Measurements from ENCODE around the gene NLGN1. TPM values are rescaled to one million over a fixed set of nuclear protein-coding genes. Genes with fewer than 3 reads are reported as not detected.
A peak's percentile ranks its signal among the peaks of the same experiment; 100 is the strongest.

Gene NLGN1
- total and polyA plus RNA-seq, 2 experiments from 2014 or later = 14.3 to 20.1 TPM

DNA sequence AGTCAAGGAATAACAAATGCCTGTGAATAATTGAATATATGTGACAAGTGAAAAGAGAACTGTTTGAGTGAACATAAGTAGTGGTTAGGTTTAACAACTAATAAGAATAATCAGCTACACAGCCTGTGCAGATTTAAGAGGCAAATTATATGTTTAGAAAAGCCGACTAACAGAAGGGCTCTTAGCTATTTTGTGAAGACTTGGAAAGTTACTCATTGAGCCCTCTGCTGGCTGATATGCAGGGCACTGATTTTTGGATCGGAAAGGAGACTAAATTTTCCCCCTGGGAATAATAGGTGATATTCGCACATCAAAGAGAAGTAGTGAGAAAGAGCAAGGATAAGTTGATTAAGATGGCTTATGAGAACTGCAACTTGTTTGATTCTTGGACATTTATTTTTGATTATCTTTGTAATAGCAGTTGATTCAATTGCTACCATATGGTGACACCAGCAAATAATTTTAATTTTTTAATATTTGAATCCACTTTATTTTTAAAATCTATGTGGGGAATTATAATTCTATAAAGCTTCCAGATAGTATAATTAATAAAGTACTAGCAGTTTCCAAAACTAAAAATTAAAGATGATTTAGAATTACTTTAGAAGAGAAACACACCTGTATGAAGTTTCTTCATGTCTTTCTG is 156.2 kb downstream of the NLGN1 start:
- TF ChIP-seq EZH2 (IDR thresholded peaks at IDR 0.05; ENCODE audit: insufficient read depth, poor library complexity, severe bottlenecking) (no peak), EZH2phosphoT487 (IDR thresholded peaks at IDR 0.05; ENCODE audit: insufficient read depth, low read depth) (no peak)
- H3K4me3 ChIP-seq = no peak overlapping the region
- peak; percentile 77 for DNase-seq

DNA sequence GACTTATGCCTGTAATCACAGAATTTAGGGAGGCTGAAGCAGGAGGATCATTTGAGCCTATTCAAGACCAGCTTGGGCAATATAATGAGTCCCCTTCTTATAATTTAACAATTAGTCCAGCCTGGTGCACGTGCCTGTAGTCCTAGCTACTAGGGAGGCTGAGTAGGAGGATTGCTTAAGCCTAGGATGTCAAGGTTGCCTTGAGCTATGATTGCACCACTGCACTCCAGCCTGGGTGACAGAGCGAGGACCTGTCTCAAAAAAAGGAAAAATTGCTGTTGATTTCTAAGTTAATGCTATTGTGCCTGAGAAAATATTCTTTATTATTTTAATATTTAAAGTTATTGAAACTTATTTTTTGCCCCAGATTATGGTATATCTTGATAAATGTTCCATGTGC is 159.0 kb downstream of the NLGN1 start:
- Histone ChIP-seq H3F3A (ENCODE audit: insufficient read depth) (no peaks in the 10 kb centered on the region), H3K4me1 (ENCODE audit: insufficient read depth) (no peaks in the 10 kb centered on the region), H3K27me3 (replicated peaks; ENCODE audit: insufficient read depth) (no peaks in the 10 kb centered on the region), H3K9ac (no peak overlapping the region), H4K20me1 (ENCODE audit: insufficient read depth) (no peaks in the 10 kb centered on the region), H3K79me2 (ENCODE audit: insufficient read depth) (no peaks in the 10 kb centered on the region), H3K4me2 (ENCODE audit: unreplicated experiment) (no peak overlapping the region), H2AFZ (no peak overlapping the region), H3K4me3 (no peak overlapping the region), H3K9me3 (ENCODE audit: low read depth) (no peaks in the 10 kb centered on the region), H3K9me2 (ENCODE audit: insufficient read depth) (no peaks in the 10 kb centered on the region), H3K36me3 (ENCODE audit: low read depth) (no peaks in the 10 kb centered on the region), H3K27ac (no peak overlapping the region)
- in situ Hi-C loops (cut with MboI) = no loop called here
- no peak for DNase-seq
- WGBS, 2 experiments (ENCODE audit: low coverage in 1 of 2, low lambda C conversion rate in 2 of 2, missing lambda C conversion rate in 2 of 2) = 54 to 55% methylated on average over 2 of the region's 2 CpGs
- TF ChIP-seq EZH2 (IDR thresholded peaks at IDR 0.05; ENCODE audit: insufficient read depth, poor library complexity, severe bottlenecking) = no peak
- no peak for TF ChIP-seq EZH2phosphoT487 (IDR thresholded peaks at IDR 0.05; ENCODE audit: insufficient read depth, low read depth)

More for the DNA sequence above, 156.2 kb downstream of the NLGN1 start:
- peak overlapping the region; percentile 33 for H3K4me2 ChIP-seq (ENCODE audit: unreplicated experiment)
- H3K36me3 ChIP-seq (ENCODE audit: low read depth) = no peaks in the 10 kb centered on the region
- H4K20me1 ChIP-seq (ENCODE audit: insufficient read depth) = no peaks in the 10 kb centered on the region
- peak overlapping the region; percentile 64 for H2AFZ ChIP-seq
- H3F3A ChIP-seq (ENCODE audit: insufficient read depth) = no peaks in the 10 kb centered on the region
- in situ Hi-C loops (cut with MboI) = no loop called here
- H3K9me2 ChIP-seq (ENCODE audit: insufficient read depth) = no peaks in the 10 kb centered on the region
- H3K9me3 ChIP-seq (ENCODE audit: low read depth) = no peaks in the 10 kb centered on the region
- H3K27me3 ChIP-seq (replicated peaks; ENCODE audit: insufficient read depth) = no peaks in the 10 kb centered on the region
- H3K4me1 ChIP-seq (ENCODE audit: insufficient read depth) = no peaks in the 10 kb centered on the region
- H3K27ac ChIP-seq = no peak overlapping the region
- H3K79me2 ChIP-seq (ENCODE audit: insufficient read depth) = no peaks in the 10 kb centered on the region
- H3K9ac ChIP-seq = no peak overlapping the region
- 8% methylated on average over 3 of the region's 3 CpGs for WGBS, 2 experiments (ENCODE audit: low coverage in 1 of 2, low lambda C conversion rate in 2 of 2, missing lambda C conversion rate in 2 of 2)

DNA sequence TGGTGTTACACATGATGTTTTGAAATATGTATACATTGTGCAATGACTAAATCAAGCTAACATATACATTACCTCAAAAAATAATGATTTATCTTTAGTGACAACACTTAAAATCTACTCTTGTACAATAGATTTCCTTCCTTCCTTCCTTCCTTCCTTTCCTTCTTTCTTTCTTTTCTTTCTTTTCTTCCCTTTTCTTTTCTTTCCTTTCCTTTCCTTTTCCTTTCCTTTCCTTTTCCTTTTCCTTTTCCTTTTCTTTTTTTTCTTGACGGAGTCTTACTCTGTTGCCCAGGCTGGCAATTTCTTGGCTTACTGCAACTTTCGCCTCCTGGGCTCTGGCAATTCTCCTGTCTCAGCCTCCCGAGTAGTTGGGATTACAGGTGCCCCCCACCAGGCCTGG is 170.5 kb downstream of the NLGN1 start:
- no peaks in the 10 kb centered on the region; the same call in 1 of the 2 replicates for H3K9me2 ChIP-seq (ENCODE audit: insufficient read depth)
- H4K20me1 ChIP-seq (ENCODE audit: insufficient read depth) = no peaks in the 10 kb centered on the region
- no peak overlapping the region for H3K4me2 ChIP-seq (ENCODE audit: unreplicated experiment)
- no peaks in the 10 kb centered on the region for H3K27me3 ChIP-seq (replicated peaks; ENCODE audit: insufficient read depth)
- in situ Hi-C loops (cut with MboI) = no loop called here
- no peak overlapping the region for H3K4me3 ChIP-seq
- WGBS, 2 experiments (ENCODE audit: low coverage in 1 of 2, low lambda C conversion rate in 2 of 2, missing lambda C conversion rate in 2 of 2) = 85 to 86% methylated on average over 3 of the region's 3 CpGs
- H3K27ac ChIP-seq = no peak overlapping the region
- H3K79me2 ChIP-seq (ENCODE audit: insufficient read depth) = no peaks in the 10 kb centered on the region
- no peaks in the 10 kb centered on the region for H3K9me3 ChIP-seq (ENCODE audit: low read depth)
- no peaks in the 10 kb centered on the region for H3K36me3 ChIP-seq (ENCODE audit: low read depth)
- no peaks in the 10 kb centered on the region for H3F3A ChIP-seq (ENCODE audit: insufficient read depth)
- no peak for TF ChIP-seq EZH2 (IDR thresholded peaks at IDR 0.05; ENCODE audit: insufficient read depth, poor library complexity, severe bottlenecking)
- no peak for TF ChIP-seq EZH2phosphoT487 (IDR thresholded peaks at IDR 0.05; ENCODE audit: insufficient read depth, low read depth)
- no peak overlapping the region for H2AFZ ChIP-seq
- H3K9ac ChIP-seq = no peak overlapping the region
- no peaks in the 10 kb centered on the region for H3K4me1 ChIP-seq (ENCODE audit: insufficient read depth)
- no peak for DNase-seq

DNA sequence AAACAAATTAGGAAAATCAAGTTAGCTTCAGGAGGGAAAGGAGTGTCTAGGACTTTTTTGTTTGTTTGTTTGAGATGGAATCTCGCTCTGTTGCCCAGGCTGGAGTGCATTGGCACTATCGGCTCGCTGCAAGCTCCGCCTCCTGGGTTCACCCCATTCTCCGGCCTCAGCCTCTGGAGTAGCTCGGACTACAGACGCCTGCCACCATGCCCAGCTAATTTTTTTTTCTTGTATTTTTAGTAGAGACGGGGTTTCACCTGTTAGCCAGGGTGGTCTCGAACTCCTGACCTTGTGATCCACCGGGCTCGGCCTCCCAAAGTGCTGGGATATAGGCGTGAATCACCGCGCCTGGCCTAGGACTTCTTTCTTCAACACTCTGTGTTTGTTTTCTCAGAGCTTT is 171.1 kb downstream of the NLGN1 start:
- no peak overlapping the region for H2AFZ ChIP-seq
- no peaks in the 10 kb centered on the region for H3F3A ChIP-seq (ENCODE audit: insufficient read depth)
- H4K20me1 ChIP-seq (ENCODE audit: insufficient read depth) = no peaks in the 10 kb centered on the region
- H3K9ac ChIP-seq = no peak overlapping the region
- H3K4me1 ChIP-seq (ENCODE audit: insufficient read depth) = no peaks in the 10 kb centered on the region
- DNase-seq = no peak
- H3K79me2 ChIP-seq (ENCODE audit: insufficient read depth) = no peaks in the 10 kb centered on the region
- no peaks in the 10 kb centered on the region for H3K27me3 ChIP-seq (replicated peaks; ENCODE audit: insufficient read depth)
- TF ChIP-seq EZH2phosphoT487 (IDR thresholded peaks at IDR 0.05; ENCODE audit: insufficient read depth, low read depth) (no peak), EZH2 (IDR thresholded peaks at IDR 0.05; ENCODE audit: insufficient read depth, poor library complexity, severe bottlenecking) (no peak)
- 91 to 93% methylated on average over 12 to 14 of the region's 14 CpGs for WGBS, 2 experiments (ENCODE audit: low coverage in 1 of 2, low lambda C conversion rate in 2 of 2, missing lambda C conversion rate in 2 of 2)
- H3K9me2 ChIP-seq (ENCODE audit: insufficient read depth) = no peaks in the 10 kb centered on the region; the same call in 1 of the 2 replicates
- in situ Hi-C loops (cut with MboI) = no loop called here
- no peak overlapping the region for H3K4me2 ChIP-seq (ENCODE audit: unreplicated experiment)
- H3K27ac ChIP-seq = no peak overlapping the region
- H3K4me3 ChIP-seq = no peak overlapping the region
- H3K36me3 ChIP-seq (ENCODE audit: low read depth) = no peaks in the 10 kb centered on the region
- H3K9me3 ChIP-seq (ENCODE audit: low read depth) = no peaks in the 10 kb centered on the region

Data from GM23248 (cell line).